ENCODE measurements around the gene PNPLA8.
"Not testable (repeated sequence)": the region's sequence is repeated elsewhere in the genome, so short reads cannot be mapped to it uniquely, and the experiment has no call there.

PNPLA8 gene

DNA sequence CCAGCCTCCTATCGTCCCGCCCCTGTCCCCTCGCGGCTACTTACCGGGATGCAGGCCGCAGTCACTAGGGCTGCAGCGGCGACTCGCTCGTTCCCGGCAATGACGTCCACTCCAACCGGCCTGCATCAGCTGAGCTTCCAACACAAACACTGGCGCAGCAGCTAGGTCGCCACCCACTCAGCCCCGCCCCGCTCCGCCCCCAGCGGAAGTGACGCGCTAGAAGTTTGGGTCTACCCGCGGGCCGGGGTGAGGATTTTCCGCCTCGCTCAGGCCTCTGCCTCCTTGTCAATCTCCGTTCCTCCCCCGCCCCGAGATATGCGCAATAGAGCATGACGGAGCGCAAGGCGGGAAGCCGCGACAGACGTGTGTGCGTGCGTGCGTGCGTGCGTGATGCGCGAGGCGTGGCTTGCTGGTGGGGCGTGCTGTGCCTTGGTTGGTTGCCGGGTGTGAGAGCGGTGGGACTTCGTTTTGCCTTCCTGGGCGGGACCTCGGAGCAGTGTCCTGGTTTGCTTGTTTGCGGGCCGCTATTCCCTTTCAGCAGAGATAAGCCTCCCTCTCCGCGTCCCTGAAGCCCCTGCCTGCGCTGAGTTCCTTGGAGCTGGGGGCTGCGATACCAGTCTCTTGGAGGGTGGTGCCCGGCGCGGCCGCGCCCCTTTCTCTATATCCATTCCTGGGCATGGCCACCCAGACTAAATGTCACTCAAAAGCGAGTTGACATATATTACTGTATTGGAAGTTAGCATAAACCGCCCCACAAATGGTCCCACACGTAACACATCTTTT is at the start of gene PNPLA8:
TSS of gene PNPLA8 (minus strand) at position 151 of the 783 bp plus-strand sequence. CDS start 10,644 bp downstream, outside the sequence.
- peak; percentile 100 for DNase-seq (ENCODE audit: low read depth)

- DNase-seq (ENCODE audit: low read depth) = no peak
These were observed 49.2 kb upstream of the PNPLA8 start for GRCh38 chr7:108575156-108575555.

DNA sequence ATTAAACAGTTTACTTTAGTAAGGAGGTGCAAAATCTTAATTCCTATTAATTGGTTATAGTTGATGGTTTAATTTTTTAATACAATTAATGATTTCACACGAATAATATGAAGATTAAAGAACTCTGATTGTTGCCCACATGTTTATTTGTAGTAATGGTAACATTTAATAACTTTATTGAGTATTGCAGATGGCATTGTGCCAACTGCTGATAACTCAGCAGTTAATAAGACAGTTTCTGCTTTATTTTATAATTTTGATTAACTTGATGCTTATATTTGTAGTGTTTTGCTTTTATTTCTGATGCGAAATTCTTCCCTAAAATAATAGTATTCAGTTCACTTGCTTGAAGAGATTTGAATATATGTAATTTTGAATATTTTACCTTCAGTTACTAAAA is 46.5 kb upstream of the PNPLA8 start:
- DNase-seq (ENCODE audit: low read depth) = no peak

- DNase-seq (ENCODE audit: low read depth) = peak; percentile 31
These were observed 44.3 kb upstream of the PNPLA8 start for GRCh38 chr7:108570146-108570755.

DNA sequence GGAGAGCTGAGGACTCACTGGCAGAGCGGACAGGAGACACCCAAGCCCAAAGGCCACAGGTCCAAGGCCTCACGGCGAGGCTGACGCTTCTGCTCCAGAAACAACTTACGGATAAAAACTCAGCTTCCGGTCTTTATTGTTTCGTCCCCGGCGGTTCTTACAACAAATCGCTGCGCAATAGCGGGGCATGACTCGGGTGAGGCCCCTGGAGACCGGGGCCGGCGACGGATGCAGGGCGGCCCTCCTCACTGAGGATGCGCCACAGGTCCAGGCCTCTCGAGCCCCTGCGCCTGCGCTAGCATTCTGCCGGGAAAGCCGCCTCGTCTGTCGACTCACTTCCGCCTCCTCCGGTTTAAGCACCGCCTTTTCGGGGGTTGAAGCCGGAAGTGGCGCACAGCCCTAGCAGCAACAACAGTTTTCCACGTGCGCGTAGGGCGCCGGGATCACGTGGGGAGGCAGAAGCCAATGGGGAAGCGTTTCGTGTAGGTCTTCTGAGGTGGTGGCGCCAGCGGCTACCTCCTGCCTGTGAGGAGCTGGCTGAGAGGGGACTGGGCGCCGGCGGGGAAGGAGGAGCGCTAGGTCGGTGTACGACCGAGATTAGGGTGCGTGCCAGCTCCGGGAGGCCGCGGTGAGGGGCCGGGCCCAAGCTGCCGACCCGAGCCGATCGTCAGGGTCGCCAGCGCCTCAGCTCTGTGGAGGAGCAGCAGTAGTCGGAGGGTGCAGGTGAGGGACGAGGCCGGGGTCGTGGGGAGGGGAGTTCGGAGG is 43.6 kb upstream of the PNPLA8 start, which contains the start of the genes DNAJB9 and THAP5:
TSS of gene DNAJB9 (plus strand) at position 494 of the 765 bp plus-strand sequence. CDS start 1,853 bp downstream, outside the sequence.
TSS of gene THAP5 (minus strand) at position 326 of the 765 bp plus-strand sequence. CDS start at position 189, 137 bp downstream.
- peak; percentile 99 for DNase-seq (ENCODE audit: low read depth)

GRCh38 chr7:108568801-108569380 is 43.0 kb upstream of the PNPLA8 start:
- DNase-seq (ENCODE audit: low read depth) = no peak

- no peak for DNase-seq (ENCODE audit: low read depth)
These were observed 40.1 kb upstream of the PNPLA8 start for GRCh38 chr7:108565987-108566386.

- no peak for DNase-seq (ENCODE audit: low read depth)
These were observed 35.2 kb upstream of the PNPLA8 start for GRCh38 chr7:108561047-108561619.

GRCh38 chr7:108559253-108559652 is 33.3 kb upstream of the PNPLA8 start:
- DNase-seq (ENCODE audit: low read depth) = no peak

DNA sequence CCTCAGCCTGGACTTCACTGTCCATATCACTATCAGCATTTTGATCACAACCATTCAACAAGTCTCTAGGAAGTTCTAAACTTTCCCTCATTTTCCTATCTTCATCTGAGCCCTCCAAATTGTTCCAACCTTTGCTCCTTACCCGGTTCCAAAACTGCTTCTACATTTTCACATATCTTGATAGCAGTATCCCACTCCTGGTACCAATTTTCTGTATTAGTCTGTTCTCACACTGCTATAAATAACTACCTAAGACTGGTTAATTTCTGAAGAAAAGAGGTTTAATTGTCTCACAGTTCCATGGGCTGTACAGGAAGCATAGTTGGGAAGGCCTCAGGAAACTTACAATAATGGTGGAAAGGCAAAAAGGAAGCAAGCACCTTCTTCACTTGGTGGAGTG is 31.7 kb upstream of the PNPLA8 start:
- DNase-seq (ENCODE audit: low read depth) = no peak

- DNase-seq (ENCODE audit: low read depth) = no peak
These were observed 31.3 kb upstream of the PNPLA8 start for GRCh38 chr7:108557191-108557590.

DNA sequence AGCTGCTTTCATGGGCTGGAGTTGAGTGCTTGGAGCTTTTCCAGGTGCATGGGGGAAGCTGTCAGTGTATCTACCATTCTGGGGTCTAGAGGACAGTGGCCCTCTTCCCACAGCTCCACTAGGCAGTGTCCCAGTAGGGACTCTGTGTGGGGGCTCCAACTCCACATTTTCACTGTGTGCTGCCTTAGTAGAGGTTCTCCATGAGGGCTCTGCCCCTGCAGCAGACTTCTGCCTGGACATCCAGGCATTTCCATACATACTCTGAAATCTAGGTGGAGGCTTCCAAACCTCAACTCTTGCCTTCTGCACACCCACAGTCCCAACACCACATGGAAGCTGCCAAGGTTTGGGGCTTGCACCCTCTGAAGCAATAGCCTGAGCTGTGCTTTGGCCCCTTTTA is 30.7 kb upstream of the PNPLA8 start:
- not testable (repeated sequence) for DNase-seq (ENCODE audit: low read depth)

- not testable (repeated sequence) for DNase-seq (ENCODE audit: low read depth)
These were observed 22.4 kb upstream of the PNPLA8 start for GRCh38 chr7:108548141-108548896.

GRCh38 chr7:108541478-108541877 is 15.5 kb upstream of the PNPLA8 start:
- no peak for DNase-seq (ENCODE audit: low read depth)

GRCh38 chr7:108538685-108539084 is 12.8 kb upstream of the PNPLA8 start:
- DNase-seq (ENCODE audit: low read depth) = not testable (repeated sequence)

GRCh38 chr7:108538236-108538635 is 12.3 kb upstream of the PNPLA8 start:
- DNase-seq (ENCODE audit: low read depth) = not testable (repeated sequence)

- DNase-seq (ENCODE audit: low read depth) = no peak
These were observed 11.3 kb upstream of the PNPLA8 start for GRCh38 chr7:108537229-108537628.

- DNase-seq (ENCODE audit: low read depth) = no peak
These were observed 9.8 kb upstream of the PNPLA8 start for GRCh38 chr7:108535744-108536143.

DNA sequence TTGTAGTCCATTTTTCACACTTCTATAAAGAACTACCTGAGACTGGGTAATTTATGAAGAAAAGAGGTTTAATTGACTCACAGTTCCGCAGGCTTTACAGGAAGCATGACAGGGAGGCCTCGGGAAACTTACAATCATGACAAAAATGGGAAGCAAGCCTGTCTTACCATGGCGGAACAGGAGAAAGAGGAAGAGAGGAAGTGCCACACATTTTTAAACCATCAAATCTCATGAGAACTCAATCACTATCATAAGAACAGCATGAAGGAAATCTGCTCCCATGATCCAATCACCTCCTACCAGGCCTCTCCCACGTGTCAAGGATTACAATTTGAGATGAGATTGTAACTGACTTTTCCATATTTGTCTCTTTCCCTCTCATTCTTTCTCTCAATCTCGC is 9.3 kb upstream of the PNPLA8 start:
- no peak for DNase-seq (ENCODE audit: low read depth)

DNA sequence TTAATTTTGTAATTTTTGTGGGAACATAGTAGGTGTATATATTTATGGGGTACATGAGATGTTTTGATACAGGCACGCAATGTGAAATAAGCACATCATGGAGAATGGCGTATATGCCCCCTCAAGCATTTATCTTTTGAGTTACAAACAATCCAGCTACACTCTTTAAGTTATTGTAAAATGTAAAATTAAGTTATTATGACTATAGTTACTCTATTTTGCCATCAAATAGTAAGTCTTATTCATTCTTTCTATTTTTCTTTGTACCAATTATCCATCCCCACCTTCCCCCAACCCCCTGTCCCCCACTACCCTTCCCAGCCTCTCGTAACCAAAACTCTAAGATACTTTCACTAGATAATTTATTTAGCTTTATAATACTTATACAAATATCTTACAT is 7.8 kb upstream of the PNPLA8 start:
- no peak for DNase-seq (ENCODE audit: low read depth)

DNA sequence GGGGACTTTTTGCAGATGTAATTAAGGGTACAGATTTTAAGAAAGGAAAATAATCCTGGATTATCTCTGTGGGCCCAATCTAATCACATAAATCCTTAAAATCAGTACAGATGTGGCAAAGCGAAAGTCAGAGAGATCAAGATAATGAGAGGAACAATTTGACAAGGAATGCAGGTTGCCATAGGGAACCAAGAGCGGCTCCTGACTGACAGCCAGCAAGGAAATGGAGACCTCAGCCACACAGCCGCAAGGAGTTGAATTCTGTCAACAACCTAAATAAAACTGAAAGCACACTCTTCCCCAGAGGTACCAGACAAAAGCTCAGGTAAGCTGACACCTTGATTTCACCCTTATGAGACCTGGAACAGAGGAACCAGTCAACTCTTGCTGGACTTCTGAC is 3.4 kb upstream of the PNPLA8 start:
- no peak for DNase-seq (ENCODE audit: low read depth)
